KBM-7 (cell line): Measurements from ENCODE around the gene NR3C2.

Experiments used
- DNase-seq: peaks from one replicate; pipeline ENCODE4 v3.0.0-alpha.2; 2015
- in situ Hi-C: fragments of 300-500 bp; cut with MboI; formaldehyde crosslinking; loops from 2 replicates; pipeline ENCODE4 v1.14.3; 2020; ENCODE audit warnings: low sequenced_read_pairs, low pct_unique_long_range_greater_than_20kb, mixed read lengths

NR3C2 gene

DNA sequence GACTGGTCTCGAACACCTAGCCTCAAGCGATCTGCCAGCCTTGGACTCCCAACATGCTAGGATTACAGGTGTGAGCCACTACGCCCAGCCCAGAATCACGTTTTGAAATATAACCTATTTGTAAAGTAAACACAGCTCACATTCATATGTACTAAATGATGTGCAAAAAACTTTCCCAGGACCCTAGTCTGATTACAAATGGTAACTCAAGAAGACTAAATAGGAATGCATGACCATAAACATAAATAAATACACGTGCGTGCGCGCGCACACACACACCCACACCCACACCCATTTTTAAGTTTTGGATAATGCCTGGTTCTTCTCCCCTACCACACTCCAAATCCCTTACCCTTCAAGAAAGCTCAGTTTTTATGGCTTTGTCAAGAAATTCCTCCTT lies 163.9 kb downstream of the NR3C2 start:
- in situ Hi-C loops = no loop called here
- DNase-seq = no peak

DNA sequence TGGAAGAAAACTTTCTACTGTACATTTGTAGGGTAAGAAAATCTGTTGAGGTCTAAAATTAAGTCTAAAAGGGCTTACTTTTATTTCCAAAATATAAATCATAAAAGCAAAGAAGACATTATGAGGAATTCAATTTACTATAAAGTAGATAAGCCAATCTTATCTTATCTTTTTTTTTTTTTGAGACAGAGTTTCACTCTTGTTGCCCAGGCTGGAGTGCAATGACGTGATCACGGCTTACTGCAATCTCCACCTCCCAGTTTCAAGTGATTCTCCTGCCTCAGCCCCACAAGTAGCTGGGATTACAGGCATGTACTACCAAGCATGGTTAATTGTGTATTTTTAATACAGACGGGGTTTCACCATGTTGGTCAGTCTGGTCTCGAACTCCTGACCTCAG lies 166.9 kb downstream of the NR3C2 start:
- in situ Hi-C loops = no loop called here
- no peak for DNase-seq

DNA sequence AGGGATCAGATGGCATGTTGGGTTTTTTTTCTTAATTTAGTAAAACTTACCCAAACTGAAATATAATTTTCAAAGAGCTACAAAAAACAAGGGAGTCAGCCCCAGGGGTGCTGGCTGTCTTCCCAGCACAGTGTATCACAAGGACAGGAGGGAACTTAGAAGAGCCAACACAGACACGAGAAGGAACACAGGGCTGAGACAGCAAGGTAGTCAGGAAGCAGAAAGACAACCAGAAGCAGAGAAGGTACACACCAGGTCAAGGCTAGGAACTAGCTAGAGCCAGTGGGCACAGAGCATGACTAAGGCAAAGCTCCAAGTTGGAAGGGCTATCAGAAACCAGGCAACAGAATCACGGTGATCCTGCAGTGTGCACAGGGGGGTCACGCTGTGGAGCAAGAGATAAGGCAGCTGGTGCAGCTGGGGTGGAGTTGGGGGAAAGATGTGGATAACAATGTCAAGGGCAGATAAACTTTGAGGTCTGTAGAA lies 168.7 kb downstream of the NR3C2 start:
- in situ Hi-C loops = no loop called here
- no peak for DNase-seq

DNA sequence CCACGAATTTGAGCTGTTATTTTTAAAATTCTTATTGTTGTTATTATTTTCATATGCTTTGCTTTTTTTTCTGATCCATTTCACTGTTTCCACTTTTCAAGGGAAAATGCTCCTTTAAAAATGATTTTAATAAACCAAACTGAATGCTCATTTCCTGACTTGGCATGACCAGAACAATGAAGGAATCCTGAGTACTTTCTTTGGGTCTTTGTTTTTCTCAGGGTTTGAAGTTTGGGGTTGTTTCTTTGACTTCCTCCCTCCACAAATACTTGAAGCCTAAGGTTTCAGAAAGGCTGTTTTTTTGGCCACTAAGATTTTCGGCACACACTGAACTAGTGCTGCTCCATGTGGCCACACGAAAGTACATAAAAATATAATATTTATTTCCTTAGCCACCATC lies 171.0 kb downstream of the NR3C2 start:
- in situ Hi-C loops = no loop called here
- no peak for DNase-seq

DNA sequence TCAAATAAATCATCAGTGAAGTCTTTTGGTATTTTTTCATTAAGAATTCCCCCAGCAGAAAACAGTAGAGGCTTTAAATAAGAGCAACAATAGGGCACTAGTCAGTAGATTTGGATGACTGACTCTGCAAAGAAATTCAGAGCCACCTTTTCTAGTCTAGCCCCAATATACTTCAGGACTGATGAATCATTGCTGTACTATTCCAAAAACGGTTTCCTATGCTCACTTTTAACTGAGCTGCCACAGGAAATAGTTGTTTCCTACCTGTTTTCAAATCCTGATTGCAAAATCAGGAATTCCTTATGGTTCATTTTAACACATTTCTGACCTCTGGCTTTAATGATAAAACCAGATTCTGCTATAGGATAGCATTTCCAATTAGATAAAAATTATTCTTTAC lies 171.6 kb downstream of the NR3C2 start:
- in situ Hi-C loops = no loop called here
- DNase-seq = no peak

DNA sequence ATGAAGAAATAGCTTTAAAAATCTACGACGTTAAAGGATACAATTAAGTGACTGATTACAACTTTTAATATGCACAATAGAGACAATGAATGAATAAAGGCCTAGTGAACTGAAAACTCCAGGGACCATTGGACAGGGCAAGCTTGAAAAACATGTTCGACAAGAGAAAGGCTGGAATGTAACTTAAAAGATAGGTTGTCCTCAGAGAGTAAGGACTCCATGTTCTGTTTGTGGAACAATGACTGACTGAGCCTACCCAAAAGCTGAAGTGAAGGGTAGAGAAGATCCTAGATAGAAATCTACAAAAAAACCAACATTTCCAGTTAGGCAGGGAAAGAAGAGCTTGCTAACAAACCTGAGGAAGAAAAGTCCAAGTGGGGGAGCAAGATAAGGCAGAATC lies 173.4 kb downstream of the NR3C2 start:
- in situ Hi-C loops = no loop called here
- no peak for DNase-seq

DNA sequence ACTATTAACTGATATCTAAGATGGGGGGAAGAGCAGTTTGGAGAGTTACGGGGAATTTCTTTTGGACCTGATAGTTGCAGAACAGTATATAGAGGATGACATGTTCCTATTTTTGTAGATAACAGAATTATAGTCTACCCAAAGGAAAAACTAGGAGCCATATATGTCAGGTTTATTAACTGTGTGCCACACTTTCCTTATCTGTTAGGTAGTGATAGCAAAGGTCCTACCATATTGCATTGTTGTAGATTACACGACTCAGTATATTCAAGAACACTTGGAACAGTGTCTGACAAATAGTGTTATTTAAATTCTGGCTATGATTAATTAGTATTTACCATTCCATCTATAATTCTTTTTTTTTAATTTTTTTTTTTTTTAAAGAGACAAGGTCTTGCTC lies 175.3 kb downstream of the NR3C2 start:
- no peak for DNase-seq
- in situ Hi-C loops = no loop called here

DNA sequence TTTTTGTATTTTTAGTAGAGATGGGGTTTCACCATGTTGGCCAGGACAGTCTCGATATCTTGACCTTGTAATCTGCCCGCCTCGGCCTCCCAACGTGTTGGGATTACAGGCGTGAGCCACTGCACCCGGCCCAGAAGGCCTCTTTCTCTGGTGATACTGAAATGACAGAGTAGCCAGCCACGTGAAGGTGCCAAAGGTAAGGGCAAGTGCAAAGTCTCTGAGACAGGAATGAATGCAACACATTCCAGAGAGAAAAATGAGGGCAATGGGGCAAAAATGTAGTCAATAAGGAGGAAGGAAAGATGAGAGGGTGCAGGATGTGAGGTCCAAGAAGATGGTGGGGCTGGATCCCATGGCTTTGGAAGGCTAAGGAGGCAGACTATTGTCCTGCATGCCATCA lies 176.0 kb downstream of the NR3C2 start:
- in situ Hi-C loops = no loop called here
- DNase-seq = no peak

DNA sequence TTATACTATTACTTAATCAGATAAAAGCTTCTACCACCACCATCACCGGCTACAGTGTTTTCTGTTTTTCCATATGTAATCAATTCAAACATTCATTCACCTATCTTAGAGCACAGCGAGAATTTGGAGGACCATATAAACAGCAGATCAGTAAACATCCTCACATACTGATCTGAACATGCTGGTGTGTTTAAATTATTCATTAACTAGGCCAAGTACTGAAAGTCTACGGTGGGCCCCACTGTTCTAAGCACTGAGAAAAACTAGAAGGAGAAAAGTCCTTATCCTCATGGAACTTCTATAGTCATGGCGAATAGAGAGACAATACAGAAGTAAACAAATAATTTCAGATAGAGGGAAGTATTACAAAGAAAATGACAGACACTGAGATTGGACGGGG lies 176.6 kb downstream of the NR3C2 start:
- in situ Hi-C loops = no loop called here
- no peak for DNase-seq

DNA sequence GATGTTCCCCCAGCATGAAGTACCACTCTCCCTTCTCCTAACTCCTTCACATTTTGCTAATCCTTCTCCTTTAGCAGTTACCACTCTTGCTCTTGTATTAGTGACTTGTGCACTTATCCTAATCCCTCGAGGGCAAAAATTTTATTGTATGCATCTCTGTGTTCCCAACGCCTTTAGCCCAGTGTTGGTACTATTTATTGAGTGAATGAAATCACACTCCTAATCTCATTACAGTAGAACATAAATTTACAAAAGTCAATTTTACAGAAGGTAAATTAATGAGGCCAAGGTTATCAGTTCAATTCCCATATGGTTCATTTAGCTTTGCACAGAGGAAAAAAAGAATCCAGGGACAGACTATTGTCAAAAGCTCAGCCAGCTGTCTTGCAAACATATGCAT lies 178.4 kb downstream of the NR3C2 start:
- DNase-seq = no peak
- in situ Hi-C loops = no loop called here

DNA sequence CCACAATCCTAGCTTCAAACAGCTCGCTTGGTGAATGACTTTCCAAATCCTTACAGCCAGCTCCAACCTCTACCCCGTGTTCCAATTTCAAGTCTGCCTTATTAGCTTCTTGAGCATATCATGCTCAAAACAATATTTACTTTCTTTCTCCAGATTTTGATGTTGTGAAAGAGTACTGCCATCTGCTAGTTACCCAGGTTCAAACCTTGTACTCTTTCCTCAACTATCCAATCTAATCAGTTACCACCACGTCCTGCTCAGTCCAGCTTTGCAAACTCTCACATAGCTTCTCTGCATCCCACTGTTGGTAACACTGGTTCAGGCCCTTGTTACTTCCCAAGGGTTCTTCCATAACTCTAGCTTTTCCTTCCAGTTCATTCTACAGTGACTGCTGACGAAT lies 179.1 kb downstream of the NR3C2 start:
- no peak for DNase-seq
- in situ Hi-C loops = no loop called here

DNA sequence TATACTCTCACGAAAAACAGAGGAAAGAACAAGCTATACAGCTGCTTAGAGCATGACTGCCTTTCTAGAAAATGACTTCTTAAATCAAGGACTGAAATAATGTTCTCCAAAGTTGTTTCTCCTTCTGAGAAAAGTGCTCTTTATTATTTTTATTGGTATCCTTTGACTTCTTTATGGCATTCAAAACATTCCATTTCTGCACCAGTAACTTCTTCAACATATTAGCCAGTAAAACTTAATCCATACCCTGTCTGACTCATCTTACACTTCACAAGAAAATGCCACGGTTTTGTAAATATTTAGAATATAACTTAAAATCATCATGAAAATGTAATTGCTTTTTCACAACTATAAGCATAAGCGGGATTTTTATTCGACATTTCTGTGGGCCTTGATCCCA lies 180.4 kb downstream of the NR3C2 start:
- no peak for DNase-seq
- in situ Hi-C loops = no loop called here

DNA sequence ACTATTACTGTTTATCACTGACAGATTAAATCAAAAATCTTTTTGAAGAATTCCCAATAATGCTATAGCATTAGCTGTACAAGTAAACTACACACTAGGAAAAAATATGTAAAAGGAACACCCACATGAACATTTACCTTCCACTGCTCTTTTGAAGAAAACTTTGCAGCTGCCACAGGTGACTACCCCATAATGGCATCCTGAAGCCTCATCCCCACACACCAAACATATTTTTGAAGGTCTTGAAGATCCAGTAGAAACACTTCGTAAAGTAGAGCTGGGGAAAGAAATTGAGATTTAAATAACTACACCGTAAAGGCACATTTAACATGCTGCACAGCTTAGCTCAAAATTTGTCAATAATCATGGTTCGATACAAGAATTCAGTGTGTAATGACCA lies 182.4 kb downstream of the NR3C2 start:
- no peak for DNase-seq
- in situ Hi-C loops = no loop called here

DNA sequence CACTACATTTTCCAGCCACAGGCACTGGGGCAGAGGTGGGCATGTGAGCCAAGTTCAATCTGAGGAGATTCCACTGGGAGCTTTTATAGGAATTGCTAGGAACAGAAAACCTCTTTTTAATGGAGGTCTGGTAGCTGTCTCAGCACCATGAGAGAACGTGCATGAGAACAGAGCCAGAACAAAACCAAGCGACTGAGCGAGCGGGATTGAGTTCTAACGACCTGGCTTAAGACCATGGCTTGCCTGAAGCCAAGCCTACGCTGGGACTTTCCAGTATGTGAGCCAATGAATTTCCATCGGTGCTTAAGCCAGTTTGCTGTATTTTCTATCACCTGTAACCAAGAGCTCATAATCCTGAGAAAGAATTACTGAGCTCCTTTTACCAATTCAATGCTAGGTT lies 183.7 kb downstream of the NR3C2 start:
- in situ Hi-C loops = no loop called here

DNA sequence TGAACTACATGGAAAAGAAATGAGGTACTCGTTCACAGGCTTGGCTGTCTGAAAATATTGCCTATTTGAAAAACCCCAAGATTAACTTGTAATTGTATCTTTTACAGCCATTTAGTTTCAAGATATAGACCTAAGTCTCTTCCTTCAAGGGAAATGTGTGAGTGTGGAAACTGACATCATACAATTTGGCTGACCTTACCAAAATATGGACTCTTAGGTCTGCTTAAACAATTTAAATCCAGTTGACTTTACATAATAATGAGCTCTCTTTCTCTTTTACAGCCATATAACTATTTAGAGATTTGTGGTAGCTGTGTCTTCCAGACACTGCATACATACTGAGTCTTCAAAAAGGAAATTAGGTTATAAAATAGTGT lies 186.9 kb downstream of the NR3C2 start:
- in situ Hi-C loops = no loop called here
- no peak for DNase-seq

More for the DNA sequence above, 183.7 kb downstream of the NR3C2 start:
- DNase-seq = no peak

DNA sequence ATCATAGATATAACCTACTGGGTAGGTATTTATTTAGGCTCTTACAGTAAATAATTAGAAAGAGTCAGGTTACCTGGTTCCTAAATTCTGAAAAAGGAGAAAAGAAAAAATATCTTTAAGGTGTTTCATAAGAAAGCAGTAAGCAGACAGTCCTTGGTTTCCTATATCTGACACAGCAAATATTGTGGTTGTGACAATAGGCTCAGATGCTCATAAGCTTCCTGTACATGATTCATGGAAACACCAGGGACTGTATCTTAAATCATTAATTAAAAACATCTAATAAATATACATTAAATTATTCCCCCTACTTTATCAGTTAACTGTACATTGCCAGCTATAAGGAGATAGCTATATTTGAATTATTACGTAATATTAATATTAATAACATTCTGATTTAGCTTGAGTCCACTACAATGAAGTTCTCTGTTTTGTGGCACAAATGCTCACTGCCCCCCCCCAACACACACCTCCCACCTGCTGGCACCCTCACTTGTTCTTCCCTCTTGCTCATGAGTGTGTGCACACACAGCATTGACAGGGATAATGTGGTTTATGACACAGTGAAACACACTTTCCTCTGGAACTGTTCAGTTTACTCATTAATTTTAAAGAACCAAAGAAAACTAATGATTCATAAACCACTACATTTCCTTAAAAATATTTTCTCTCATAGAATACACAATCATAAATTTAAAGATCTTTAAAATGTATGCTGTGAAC lies 187.4 kb downstream of the NR3C2 start:
- in situ Hi-C loops = no loop called here
- DNase-seq = no peak

DNA sequence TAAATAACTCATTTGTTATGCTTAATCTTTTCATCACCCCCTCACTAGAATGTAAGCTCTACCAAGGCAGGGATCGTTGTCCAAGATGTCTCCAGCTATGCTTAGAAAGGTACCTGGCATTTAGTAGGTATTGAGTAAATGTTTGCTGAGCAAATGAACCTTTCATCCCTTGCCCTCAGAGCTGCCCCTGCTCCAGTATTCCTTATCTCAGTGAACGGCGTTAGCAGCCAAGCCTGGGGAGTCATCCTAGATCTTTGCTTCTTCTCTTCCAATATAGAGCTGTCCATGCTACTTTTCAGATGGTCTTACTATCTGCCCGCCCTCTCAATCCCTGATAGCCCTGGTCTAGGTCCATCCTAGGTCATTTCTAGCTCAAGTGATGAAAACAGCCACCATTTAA lies 188.4 kb downstream of the NR3C2 start:
- in situ Hi-C loops = no loop called here
- DNase-seq = no peak

DNA sequence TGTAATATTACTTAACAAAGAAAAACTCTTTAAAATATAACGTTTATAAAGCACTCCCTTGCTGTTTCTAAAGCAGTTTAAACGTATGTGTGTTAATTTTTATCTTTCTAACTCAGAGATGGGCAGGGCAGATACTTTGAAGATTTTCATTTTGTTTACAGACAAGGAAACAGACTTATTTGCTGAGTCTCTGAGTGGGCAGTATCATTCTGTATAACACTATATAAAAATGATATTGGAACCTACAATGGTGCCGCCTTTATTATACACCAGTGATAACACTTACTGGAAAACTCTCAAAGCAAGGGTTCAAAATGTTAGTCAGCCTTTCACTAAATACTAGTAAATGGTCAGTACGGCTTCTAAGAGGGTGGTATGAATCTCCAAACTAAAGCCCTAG lies 193.4 kb downstream of the NR3C2 start:
- in situ Hi-C loops = no loop called here
- DNase-seq = no peak

DNA sequence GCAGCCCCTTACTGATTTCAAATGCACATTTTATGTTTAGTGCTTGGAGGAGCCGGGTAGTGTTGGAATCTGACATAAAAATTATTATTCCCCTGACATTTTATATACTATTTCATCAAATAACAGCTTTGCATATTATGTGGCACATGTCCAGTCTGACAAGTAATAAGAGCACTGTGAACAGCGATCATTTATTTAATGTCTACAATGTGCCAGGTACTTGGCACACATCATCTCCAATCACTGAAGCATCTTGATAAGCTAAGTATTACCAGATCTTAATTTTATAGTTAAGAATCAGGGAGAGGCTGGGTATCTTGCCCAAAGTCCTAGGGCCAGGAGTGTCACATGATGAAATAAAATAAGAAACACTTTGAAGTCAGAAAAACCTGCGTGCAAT lies 197.2 kb downstream of the NR3C2 start:
- in situ Hi-C loops = no loop called here
- DNase-seq = no peak

DNA sequence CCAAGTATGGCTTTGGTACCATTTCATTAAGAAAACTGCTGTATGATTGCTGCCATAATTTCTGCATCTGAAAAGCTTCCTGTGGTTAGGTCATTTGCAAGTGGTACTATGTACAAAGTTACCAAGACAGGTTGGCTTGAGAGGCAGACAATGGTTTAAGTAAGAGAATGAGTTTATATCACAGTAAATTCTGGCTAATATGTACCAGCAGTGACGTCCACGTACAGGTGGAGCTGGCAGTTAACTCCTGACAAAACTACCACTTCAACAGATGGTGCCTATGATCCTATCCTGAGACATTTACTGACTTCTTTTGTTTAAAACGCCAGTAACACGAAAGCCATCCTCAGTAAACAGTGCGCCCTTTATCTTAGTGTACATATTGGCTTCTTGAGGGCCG lies 198.4 kb downstream of the NR3C2 start:
- in situ Hi-C loops = no loop called here
- no peak for DNase-seq

DNA sequence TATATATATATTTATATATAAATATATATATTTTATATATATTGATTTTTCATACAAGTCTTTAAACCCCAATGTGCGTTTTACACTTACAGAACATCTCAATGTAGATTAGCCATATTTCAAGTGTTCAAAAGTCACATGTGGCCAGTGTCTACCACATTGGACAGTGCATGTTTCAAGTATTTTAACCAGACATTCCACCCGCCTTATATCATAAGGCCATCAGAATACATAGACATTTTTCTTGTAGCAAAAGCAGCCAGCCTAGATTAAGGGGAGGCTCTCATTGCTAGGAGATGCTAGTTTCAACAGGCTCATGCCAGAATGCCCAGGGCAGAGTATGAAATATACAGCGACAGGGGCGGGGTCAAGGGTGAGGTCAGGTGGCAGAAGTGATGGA lies 202.0 kb downstream of the NR3C2 start:
- DNase-seq = no peak
- in situ Hi-C loops = no loop called here
